Activated T-helper 17 cell treated with anti-CD3 and anti-CD28 coated beads, Interleukin-2, amount 50 U/mL, for 72 hours (primary cell): ENCODE results near the gene NCOA3. TPM values are rescaled to one million over a fixed set of nuclear protein-coding genes. Genes with fewer than 3 reads are reported as not detected.
A peak's percentile ranks its signal among the peaks of the same experiment; 100 is the strongest.
"Not testable (repeated sequence)": the region's sequence is repeated elsewhere in the genome, so short reads cannot be mapped to it uniquely, and the experiment has no call there.

Experiments used
- ATAC-seq: fragments of 150-1000 bp; cut with Tn5 transposase; replicated peaks from 2 replicates; pipeline ENCODE4 v1.10.0; 2021; ENCODE audit warnings: mild to moderate bottlenecking, moderate library complexity
- H3K27ac Mint-ChIP-seq: one replicate; pipeline ENCODE4 v1.8.0; 2022; ENCODE audit warnings: mixed read lengths
- H3K27me3 Mint-ChIP-seq: one replicate; pipeline ENCODE4 v1.8.0; 2022; ENCODE audit warnings: mixed read lengths
- H3K36me3 Mint-ChIP-seq: one replicate; pipeline ENCODE4 v1.8.0; 2022; ENCODE audit warnings: low read depth, mild to moderate bottlenecking, mixed read lengths
- H3K4me1 Mint-ChIP-seq: one replicate; pipeline ENCODE4 v1.8.0; 2022; ENCODE audit warnings: mixed read lengths
- H3K4me3 Mint-ChIP-seq: one replicate; pipeline ENCODE4 v1.8.0; 2022; ENCODE audit warnings: mild to moderate bottlenecking, mixed read lengths
- H3K9me3 Mint-ChIP-seq: one replicate; pipeline ENCODE4 v1.8.0; 2022; ENCODE audit warnings: mixed read lengths
- total RNA-seq, 2 donors: library from RNA; stranded (reverse); gene quantifications; one replicate each; pipeline ENCODE4 v1.2.3, GENCODE V29; 2022

The NCOA3 gene
- total RNA-seq, 2 donors from 2014 or later, result 55.4 to 64.2 TPM

- Mint-ChIP-seq H3K27me3 (no peaks in the 10 kb centered on the region), H3K9me3 (no peaks in the 10 kb centered on the region), H3K27ac (peak overlapping the region; percentile 97), H3K36me3 (peaks cover 40% of the 10 kb centered on the region), H3K4me3 (peak overlapping the region; percentile 94), H3K4me1 (peaks cover 40% of the 10 kb centered on the region)
- ATAC-seq, result peak; percentile 25
Measured at GRCh38 chr20:47502271-47503239, 868 bp downstream of the NCOA3 start.

GRCh38 chr20:47503685-47504084, 2.0 kb downstream of the NCOA3 start:
- H3K4me3 Mint-ChIP-seq, result peak overlapping the region; percentile 94
- H3K27ac Mint-ChIP-seq, result peak overlapping the region; percentile 97
- H3K4me1 Mint-ChIP-seq, result peaks cover 41% of the 10 kb centered on the region
- ATAC-seq, result no peak
- no peaks in the 10 kb centered on the region for H3K27me3 Mint-ChIP-seq
- peaks cover 48% of the 10 kb centered on the region for H3K36me3 Mint-ChIP-seq
- H3K9me3 Mint-ChIP-seq, result no peaks in the 10 kb centered on the region

DNA sequence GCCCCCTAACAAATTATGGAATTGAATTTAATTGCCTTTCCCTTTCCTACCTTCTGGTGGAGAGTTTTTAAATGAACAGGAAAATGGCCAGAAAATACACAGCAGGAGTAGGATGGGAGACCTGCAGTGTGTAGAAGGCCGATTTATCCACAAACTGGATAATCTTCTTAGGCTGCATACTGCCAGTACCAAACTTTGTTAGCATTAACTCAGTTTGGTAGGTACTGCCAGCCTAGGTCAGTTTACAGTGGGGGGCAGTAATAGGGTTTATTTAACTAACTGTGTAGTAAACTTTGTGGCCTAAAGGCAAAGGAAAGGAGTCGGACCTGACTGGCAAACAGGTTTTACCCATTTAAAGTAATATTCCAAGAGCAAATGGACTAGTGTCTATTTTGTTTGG, 4.6 kb downstream of the NCOA3 start:
- Mint-ChIP-seq H3K4me3 (peak overlapping the region; percentile 81), H3K27me3 (no peaks in the 10 kb centered on the region), H3K36me3 (peaks cover 74% of the 10 kb centered on the region), H3K27ac (peak overlapping the region; percentile 85), H3K9me3 (no peaks in the 10 kb centered on the region), H3K4me1 (peaks cover 48% of the 10 kb centered on the region)
- ATAC-seq, result no peak

GRCh38 chr20:47506850-47507249, 5.2 kb downstream of the NCOA3 start:
- Mint-ChIP-seq H3K9me3 (no peaks in the 10 kb centered on the region), H3K27ac (peak overlapping the region; percentile 85), H3K4me3 (peak overlapping the region; percentile 81), H3K4me1 (peaks cover 47% of the 10 kb centered on the region), H3K36me3 (peaks cover 74% of the 10 kb centered on the region), H3K27me3 (no peaks in the 10 kb centered on the region)
- ATAC-seq, result no peak

DNA sequence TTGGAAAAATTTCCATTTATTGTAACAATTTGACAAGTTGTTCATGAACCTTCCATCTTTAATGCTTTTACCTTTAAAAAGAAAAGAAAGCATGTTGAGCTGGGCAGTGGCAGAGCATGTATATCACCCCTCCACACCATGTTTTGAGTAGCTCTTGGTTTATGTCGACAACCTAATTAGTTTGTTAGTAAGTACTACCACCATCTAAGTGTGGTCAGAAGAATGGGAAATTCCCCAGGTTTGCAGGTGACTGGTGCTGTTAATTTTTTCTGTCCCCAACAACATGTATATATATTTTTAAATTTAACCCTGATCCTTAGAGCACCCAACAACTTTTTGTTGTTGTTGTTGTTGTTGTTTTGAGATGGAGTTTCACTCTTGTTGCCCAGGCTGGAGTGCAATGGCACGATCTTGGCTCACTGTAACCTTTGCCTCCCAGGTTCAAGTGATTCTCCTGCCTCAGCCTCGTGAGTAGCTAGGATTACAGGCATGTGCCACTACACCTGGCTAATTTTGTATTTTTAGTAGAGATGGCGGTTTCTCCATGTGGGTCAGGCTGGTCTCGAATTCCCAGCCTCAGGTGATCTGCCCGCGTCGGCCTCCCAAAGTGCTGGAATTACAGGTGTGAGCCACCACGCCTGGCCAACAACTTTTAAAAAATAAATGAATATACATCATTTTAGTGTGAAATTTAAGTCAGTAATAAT, 5.7 kb downstream of the NCOA3 start:
- peaks cover 75% of the 10 kb centered on the region for H3K36me3 Mint-ChIP-seq
- not testable (repeated sequence) for H3K27me3 Mint-ChIP-seq, H3K9me3 Mint-ChIP-seq
- H3K27ac Mint-ChIP-seq, result peak overlapping the region; percentile 85
- H3K4me1 Mint-ChIP-seq, result peaks cover 47% of the 10 kb centered on the region
- peak; percentile 75 for ATAC-seq
- peak overlapping the region; percentile 81 for H3K4me3 Mint-ChIP-seq

DNA sequence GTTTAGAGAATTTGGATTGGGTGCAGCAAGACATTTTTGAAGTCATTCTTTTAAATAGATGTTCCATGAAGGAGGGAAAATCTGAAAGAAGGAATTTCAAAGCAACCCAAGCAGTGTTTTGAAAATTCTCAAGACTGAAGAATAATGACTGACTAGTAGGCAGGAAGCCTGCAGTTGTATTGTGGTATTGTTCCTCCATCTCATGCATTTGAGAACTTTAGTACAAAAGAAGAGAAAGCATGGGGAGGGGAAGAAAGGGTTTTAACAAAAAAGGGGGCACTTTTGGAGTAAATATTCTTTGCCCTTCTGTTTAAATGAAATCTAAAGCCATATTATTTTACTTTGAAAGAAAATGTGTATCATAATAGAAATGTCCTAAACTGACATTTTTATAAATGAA, 6.6 kb downstream of the NCOA3 start:
- Mint-ChIP-seq H3K27me3 (no peaks in the 10 kb centered on the region), H3K4me1 (peaks cover 51% of the 10 kb centered on the region), H3K4me3 (peak overlapping the region; percentile 81), H3K27ac (peak overlapping the region; percentile 53), H3K36me3 (peaks cover 75% of the 10 kb centered on the region), H3K9me3 (no peaks in the 10 kb centered on the region)
- no peak for ATAC-seq

GRCh38 chr20:47509104-47509661, 7.5 kb downstream of the NCOA3 start:
- Mint-ChIP-seq H3K4me3 (peak overlapping the region; percentile 81), H3K4me1 (peaks cover 46% of the 10 kb centered on the region), H3K9me3 (no peaks in the 10 kb centered on the region), H3K36me3 (peaks cover 75% of the 10 kb centered on the region), H3K27me3 (no peaks in the 10 kb centered on the region), H3K27ac (peak overlapping the region; percentile 53)
- ATAC-seq, result no peak

DNA sequence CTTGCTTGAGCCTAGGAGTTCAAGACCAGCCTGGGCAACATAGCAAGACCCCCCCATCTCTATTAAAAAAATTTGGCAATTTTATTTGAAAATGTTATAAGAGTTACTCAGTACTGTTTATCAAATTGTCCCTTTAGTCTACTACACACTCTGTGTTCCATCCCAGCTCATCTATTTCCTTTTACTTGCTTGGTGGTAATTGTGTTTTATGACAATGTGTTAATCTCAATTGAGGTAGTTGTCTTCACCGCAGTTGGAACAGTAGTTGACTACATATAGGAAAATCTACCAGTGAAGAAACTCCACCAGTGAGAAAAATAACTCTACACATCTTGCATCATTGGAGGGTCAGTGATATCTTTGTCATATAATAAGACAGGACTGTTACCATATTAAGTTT, 8.0 kb downstream of the NCOA3 start:
- ATAC-seq, result no peak
- Mint-ChIP-seq H3K9me3 (no peaks in the 10 kb centered on the region), H3K27me3 (no peaks in the 10 kb centered on the region), H3K27ac (peak overlapping the region; percentile 53), H3K36me3 (peaks cover 76% of the 10 kb centered on the region), H3K4me1 (peaks cover 46% of the 10 kb centered on the region), H3K4me3 (peak overlapping the region; percentile 81)

GRCh38 chr20:47515843-47516242, 14.2 kb downstream of the NCOA3 start:
- Mint-ChIP-seq H3K27me3 (no peaks in the 10 kb centered on the region), H3K9me3 (peaks cover 3% of the 10 kb centered on the region), H3K36me3 (peaks cover 93% of the 10 kb centered on the region), H3K4me1 (peaks cover 18% of the 10 kb centered on the region), H3K27ac (peak overlapping the region; percentile 57), H3K4me3 (peak overlapping the region; percentile 48)
- ATAC-seq, result peak; percentile 94

DNA sequence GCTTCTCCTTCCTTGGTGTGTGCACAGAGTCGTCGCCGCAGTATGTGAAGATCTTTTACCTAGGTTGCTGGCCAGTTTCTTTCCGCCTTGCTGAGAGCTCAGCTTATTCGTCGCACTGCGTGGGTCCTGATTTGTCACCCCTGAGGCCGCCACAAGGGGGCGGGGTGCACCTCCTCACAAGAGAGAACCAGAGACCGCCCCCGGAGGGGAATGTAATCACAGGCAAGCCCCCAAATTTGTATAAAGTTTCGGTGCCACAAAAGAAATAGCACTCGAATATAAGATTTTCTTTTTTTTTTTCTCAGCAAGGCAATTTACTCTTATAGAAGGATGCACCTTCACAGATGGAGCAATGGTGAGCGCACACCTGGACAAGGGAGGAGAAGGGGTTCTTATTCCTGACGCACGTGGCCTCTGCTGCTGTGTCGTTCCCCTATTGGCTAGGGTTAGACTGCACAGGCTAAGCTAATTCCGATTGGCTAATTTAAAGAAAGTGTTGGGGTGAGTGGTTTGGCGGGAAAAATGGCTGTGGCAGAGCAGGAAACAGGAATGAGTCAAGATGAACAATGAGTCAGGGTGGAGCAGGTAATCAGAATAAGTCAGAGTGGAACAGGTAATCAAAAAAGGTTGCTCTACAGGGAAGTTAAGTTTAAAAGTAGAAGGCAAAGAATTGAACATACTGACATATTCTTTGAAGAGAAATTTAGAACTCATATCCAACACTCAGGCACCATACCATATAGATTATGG, 19.5 kb downstream of the NCOA3 start:
- peak overlapping the region; percentile 7 for H3K27ac Mint-ChIP-seq
- peaks cover 14% of the 10 kb centered on the region for H3K4me1 Mint-ChIP-seq
- peaks cover 74% of the 10 kb centered on the region for H3K36me3 Mint-ChIP-seq
- peak overlapping the region; percentile 10 for H3K4me3 Mint-ChIP-seq
- ATAC-seq, result peak; percentile 76
- no peaks in the 10 kb centered on the region for H3K27me3 Mint-ChIP-seq
- H3K9me3 Mint-ChIP-seq, result peaks cover 11% of the 10 kb centered on the region

DNA sequence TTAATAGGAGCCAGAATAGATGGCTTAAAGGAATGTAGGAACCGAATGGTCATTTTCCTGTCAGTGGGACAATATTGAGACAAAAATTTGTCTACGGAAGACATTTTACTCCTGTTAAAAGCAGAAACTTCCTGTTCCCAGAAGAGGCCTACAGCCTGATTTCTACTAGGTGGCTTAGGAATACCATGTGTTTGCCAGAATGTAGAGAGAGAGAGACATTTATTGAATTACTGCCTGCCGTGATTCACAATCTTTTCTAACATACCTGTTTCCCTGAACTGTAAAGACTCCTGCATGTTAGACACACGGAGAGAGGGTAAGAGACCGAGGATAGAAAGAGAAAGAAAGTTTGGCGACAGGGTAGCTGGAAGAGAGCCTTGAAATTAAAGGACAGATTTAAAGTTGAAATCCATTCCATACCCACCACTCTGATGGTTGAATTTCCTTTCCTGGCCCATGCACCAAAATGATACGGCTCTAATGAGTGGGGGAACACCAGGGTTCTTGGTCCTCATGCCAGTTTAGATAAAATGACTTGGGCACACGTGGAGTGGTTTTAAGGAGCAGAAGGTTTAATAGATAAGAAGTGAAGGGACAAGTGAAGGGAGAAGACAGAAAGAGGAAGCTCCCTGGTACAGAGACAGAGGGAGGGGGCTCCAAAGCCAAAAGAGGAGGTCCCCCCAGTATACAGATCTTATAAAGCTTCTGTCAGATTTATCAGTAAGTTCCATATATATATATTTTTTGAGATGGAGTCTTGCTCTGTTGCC, 22.5 kb downstream of the NCOA3 start:
- H3K9me3 Mint-ChIP-seq, result peaks cover 11% of the 10 kb centered on the region
- no peaks in the 10 kb centered on the region for H3K27me3 Mint-ChIP-seq
- H3K4me1 Mint-ChIP-seq, result peaks cover 21% of the 10 kb centered on the region
- peak overlapping the region; percentile 37 for H3K4me3 Mint-ChIP-seq
- H3K36me3 Mint-ChIP-seq, result peaks cover 66% of the 10 kb centered on the region
- H3K27ac Mint-ChIP-seq, result peak overlapping the region; percentile 64
- no peak for ATAC-seq

DNA sequence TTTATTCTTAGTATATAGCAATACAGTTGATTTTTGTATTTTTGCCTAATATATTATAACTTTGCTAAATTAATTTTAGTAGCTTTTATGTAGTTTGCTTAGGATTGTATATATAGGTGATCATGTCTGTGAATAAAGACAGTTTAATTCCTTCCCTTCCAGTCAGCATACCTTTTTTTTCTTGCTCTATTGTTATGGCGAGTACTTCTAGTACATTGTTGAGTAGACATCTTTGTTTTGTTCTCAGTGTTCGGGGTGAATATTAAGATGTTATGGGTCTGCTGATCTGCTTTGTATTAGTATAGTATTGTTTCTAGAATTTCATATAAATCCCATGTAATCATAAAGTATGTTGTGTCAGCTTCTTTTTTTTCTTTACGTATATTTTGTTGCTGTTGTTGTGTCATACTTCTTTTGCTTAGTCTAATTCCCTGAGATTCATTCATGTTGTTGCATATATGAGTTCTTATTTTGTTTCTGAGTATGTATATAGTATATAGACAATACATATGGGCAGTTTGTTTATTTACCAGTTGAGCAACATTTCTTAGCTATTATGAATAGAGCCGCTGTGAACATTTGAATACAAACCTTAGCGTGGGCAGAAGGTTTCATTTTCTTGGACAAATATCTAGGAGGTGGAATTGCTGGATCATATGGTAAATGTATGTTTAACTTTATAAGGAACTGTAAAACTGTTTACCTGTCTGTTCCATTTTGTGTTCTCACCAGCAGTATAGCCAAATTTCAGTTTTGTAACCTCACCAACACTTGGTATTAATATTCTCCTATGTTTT, 25.5 kb downstream of the NCOA3 start:
- no peak for ATAC-seq
- Mint-ChIP-seq H3K36me3 (peaks cover 68% of the 10 kb centered on the region), H3K9me3 (no peaks in the 10 kb centered on the region), H3K27me3 (no peaks in the 10 kb centered on the region), H3K4me1 (peaks cover 20% of the 10 kb centered on the region), H3K4me3 (no peak overlapping the region), H3K27ac (no peak overlapping the region)

- peaks cover 18% of the 10 kb centered on the region for H3K4me1 Mint-ChIP-seq
- H3K4me3 Mint-ChIP-seq, result no peak overlapping the region
- H3K9me3 Mint-ChIP-seq, result no peaks in the 10 kb centered on the region
- no peaks in the 10 kb centered on the region for H3K27me3 Mint-ChIP-seq
- H3K27ac Mint-ChIP-seq, result no peak overlapping the region
- no peak for ATAC-seq
- peaks cover 65% of the 10 kb centered on the region for H3K36me3 Mint-ChIP-seq
Measured at GRCh38 chr20:47529840-47530239, 28.2 kb downstream of the NCOA3 start.
